H9 (cell line): Measurements from ENCODE around the gene KAZN. TPM values are rescaled to one million over a fixed set of nuclear protein-coding genes. Genes with fewer than 3 reads are reported as not detected.

Experiments used
- DNase-seq: peaks from one replicate; pipeline ENCODE4 v3.0.0-alpha.2; 2017
- H2AFZ ChIP-seq: one replicate; pipeline ENCODE4 v1.6.1; 2013; ENCODE audit warnings: mild to moderate bottlenecking, low read length, control low read depth, moderate library complexity
- H2AK5ac ChIP-seq: 2 replicates; pipeline ENCODE4 v1.6.1; 2013; ENCODE audit warnings: low read length, control low read depth, mixed read lengths; ENCODE audit not compliant: insufficient read length
- H2BK120ac ChIP-seq: one replicate; pipeline ENCODE4 v1.6.1; 2013; ENCODE audit warnings: low read depth, mild to moderate bottlenecking, low read length, control low read depth, inconsistent platforms; ENCODE audit not compliant: poor library complexity, severe bottlenecking
- H2BK12ac ChIP-seq: 2 replicates; pipeline ENCODE4 v1.6.1; 2013; ENCODE audit warnings: low read length, control low read depth, mixed read lengths, low read depth; ENCODE audit not compliant: insufficient read length
- H2BK15ac ChIP-seq: 2 replicates; pipeline ENCODE4 v1.6.1; 2013; ENCODE audit warnings: low read depth, low read length, control low read depth
- H2BK20ac ChIP-seq: one replicate; pipeline ENCODE4 v1.6.1; 2013; ENCODE audit warnings: low read depth, mild to moderate bottlenecking, low read length, control low read depth, inconsistent platforms; ENCODE audit not compliant: poor library complexity, severe bottlenecking
- H2BK5ac ChIP-seq: 2 replicates; pipeline ENCODE4 v1.6.1; 2013; ENCODE audit warnings: low read length, control low read depth, mixed read lengths; ENCODE audit not compliant: insufficient read length
- H3K14ac ChIP-seq: 2 replicates; pipeline ENCODE4 v1.6.1; 2013; ENCODE audit warnings: low read length, control low read depth; ENCODE audit not compliant: insufficient read depth
- H3K18ac ChIP-seq: 2 replicates; pipeline ENCODE4 v1.6.1; 2013; ENCODE audit warnings: low read depth, mild to moderate bottlenecking, mixed read lengths, low read length, control low read depth; ENCODE audit not compliant: insufficient read length
- H3K23ac ChIP-seq: 2 replicates; pipeline ENCODE4 v1.6.1; 2013; ENCODE audit warnings: low read length, control low read depth, mixed read lengths, low read depth; ENCODE audit not compliant: insufficient read length
- H3K23me2 ChIP-seq: 2 replicates; pipeline ENCODE4 v1.6.1; 2013; ENCODE audit warnings: low read depth, mild to moderate bottlenecking, mixed read lengths, low read length, control low read depth; ENCODE audit not compliant: insufficient read length, poor library complexity, severe bottlenecking
- H3K27ac ChIP-seq: 2 replicates; pipeline ENCODE4 v1.5.1; 2013; ENCODE audit warnings: low read length, control low read depth, mixed read lengths, low read depth; ENCODE audit not compliant: insufficient read length
- H3K27me3 ChIP-seq: 2 replicates; pipeline ENCODE4 v1.6.1; 2013; ENCODE audit warnings: low read length, control low read depth, inconsistent platforms; ENCODE audit not compliant: insufficient read depth
- H3K4ac ChIP-seq: 2 replicates; pipeline ENCODE4 v1.6.1; 2013; ENCODE audit warnings: low read depth, mild to moderate bottlenecking, control low read depth, inconsistent platforms, low read length, moderate library complexity
- H3K4me1 ChIP-seq: 2 replicates; pipeline ENCODE4 v1.6.1; 2013; ENCODE audit warnings: low read length, control low read depth, inconsistent platforms; ENCODE audit not compliant: insufficient read depth
- H3K4me2 ChIP-seq: 2 replicates; pipeline ENCODE4 v1.6.1; 2013; ENCODE audit warnings: low read length, control low read depth, mixed read lengths; ENCODE audit not compliant: insufficient read length, insufficient read depth
- H3K56ac ChIP-seq: 2 replicates; pipeline ENCODE4 v1.6.1; 2013; ENCODE audit warnings: low read depth, mild to moderate bottlenecking, mixed read lengths, low read length, control low read depth; ENCODE audit not compliant: insufficient read length
- H3K79me1 ChIP-seq: 2 replicates; pipeline ENCODE4 v1.6.1; 2013; ENCODE audit warnings: low read depth, mild to moderate bottlenecking, moderate library complexity, low read length, control low read depth, inconsistent platforms; ENCODE audit not compliant: insufficient read depth, poor library complexity, severe bottlenecking
- H3K79me2 ChIP-seq: 2 replicates; pipeline ENCODE4 v1.6.1; 2013; ENCODE audit warnings: low read length, control low read depth, inconsistent platforms; ENCODE audit not compliant: insufficient read depth
- H3K9ac ChIP-seq: 2 replicates; pipeline ENCODE4 v1.6.1; 2013; ENCODE audit warnings: low read length, control low read depth, mixed read lengths; ENCODE audit not compliant: insufficient read length; ENCODE audit errors: extremely low read depth
- H3K9me3 ChIP-seq: one replicate; pipeline ENCODE4 v1.6.1; 2013; ENCODE audit warnings: low read depth, low read length, inconsistent platforms; ENCODE audit not compliant: control insufficient read depth
- H3T11ph ChIP-seq: one replicate; pipeline ENCODE4 v1.6.1; 2013; ENCODE audit warnings: mild to moderate bottlenecking, low read length, control low read depth, inconsistent platforms
- H4K20me1 ChIP-seq: one replicate; pipeline ENCODE4 v1.6.1; 2013; ENCODE audit not compliant: control insufficient read depth, insufficient read length, insufficient read depth
- H4K5ac ChIP-seq: 2 replicates; pipeline ENCODE4 v1.6.1; 2013; ENCODE audit warnings: low read depth, mild to moderate bottlenecking, mixed read lengths, low read length, control low read depth; ENCODE audit not compliant: insufficient read length
- H4K8ac ChIP-seq: replicated peaks from 2 replicates; pipeline ENCODE4 v1.6.1; 2013; ENCODE audit warnings: low read length, control low read depth, mixed read lengths, low read depth; ENCODE audit not compliant: insufficient read length
- H4K91ac ChIP-seq: 2 replicates; pipeline ENCODE4 v1.6.1; 2013; ENCODE audit warnings: low read depth, mild to moderate bottlenecking, moderate library complexity, mixed read lengths, low read length, control low read depth; ENCODE audit not compliant: insufficient read length
- H3K27ac Mint-ChIP-seq, 3 experiments: 2 replicates in 2 of 3; 3 replicates in 1 of 3; pipeline ENCODE4 v1.8.0; 2020 to 2021; ENCODE audit warnings: mixed read lengths in 3 of 3, mild to moderate bottlenecking in 1 of 3, moderate library complexity in 1 of 3
- H3K27me3 Mint-ChIP-seq: 2 replicates; pipeline ENCODE4 v1.8.0; 2021; ENCODE audit warnings: low read depth, mild to moderate bottlenecking, moderate library complexity, mixed read lengths
- H3K36me3 Mint-ChIP-seq, 3 experiments: 2 replicates in 2 of 3; 3 replicates in 1 of 3; pipeline ENCODE4 v1.8.0; 2020 to 2021; ENCODE audit warnings: low read depth in 3 of 3, mixed read lengths in 3 of 3; ENCODE audit not compliant: insufficient read depth in 1 of 3
- H3K4me1 Mint-ChIP-seq, 2 experiments: 2 replicates each; pipeline ENCODE4 v1.8.0; 2020; ENCODE audit warnings: mixed read lengths in 2 of 2
- H3K4me3 Mint-ChIP-seq, 2 experiments: 2 replicates in 1 of 2; 3 replicates in 1 of 2; pipeline ENCODE4 v1.8.0; 2020 to 2021; ENCODE audit warnings: mild to moderate bottlenecking in 2 of 2, mixed read lengths in 2 of 2, moderate library complexity in 1 of 2
- H3K9me3 Mint-ChIP-seq, 2 experiments: 2 replicates in 1 of 2; 3 replicates in 1 of 2; pipeline ENCODE4 v1.8.0; 2020; ENCODE audit warnings: mild to moderate bottlenecking in 2 of 2, mixed read lengths in 2 of 2, moderate library complexity in 1 of 2
- CTCF ChIP-seq: fragments of 200-600 bp; sonication (generic); conservative IDR thresholded peaks from 3 replicates; pipeline ENCODE4 v1.8.0; 2021; ENCODE audit warnings: antibody characterized with exemption, mild to moderate bottlenecking
- WGBS: extraction: QIAGEN DNeasy Blood & Tissue Kit; methylation state at CpG from one replicate; pipeline ENCODE4 v1.1.7; 2013; ENCODE audit warnings: missing lambda C conversion rate, low lambda C conversion rate, mixed read lengths; ENCODE audit not compliant: insufficient read length; ENCODE audit errors: extremely low coverage; 5-methylcytosine and 5-hydroxymethylcytosine counted together
- total RNA-seq: library from RNA; stranded (reverse); gene quantifications from 2 replicates; pipeline ENCODE4 v1.2.1, GENCODE V29; 2021

The KAZN gene
- total RNA-seq, 1 experiment from 2014 or later, result 7.6 TPM

GRCh38 chr1:14940285-14940870 is 341.9 kb downstream of the KAZN start:
- Mint-ChIP-seq H3K36me3 (no peaks in the 10 kb centered on the region), H3K4me3 (no peak overlapping the region; a peak in 1 of 5 replicates), H3K27ac (peak overlapping the region; percentile 48 to 83 (median 73); a peak in 2 of 7 replicates), H3K9me3 (no peaks in the 10 kb centered on the region), H3K27me3 (peaks cover 6% of the 10 kb centered on the region), H3K4me1 (peaks cover 17 to 43% of the 10 kb centered on the region in 2 experiments)
- H2BK12ac ChIP-seq, result no peak overlapping the region
- no peak overlapping the region for H3K9ac ChIP-seq
- no peaks in the 10 kb centered on the region for H3K79me2 ChIP-seq
- H3K23ac ChIP-seq, result no peak overlapping the region
- no peak overlapping the region for H4K8ac ChIP-seq
- no peak overlapping the region for H3K18ac ChIP-seq
- H3K9me3 ChIP-seq, result no peaks in the 10 kb centered on the region
- no peak overlapping the region for H3K4ac ChIP-seq
- no peak overlapping the region for H2BK20ac ChIP-seq
- no peak overlapping the region for H4K91ac ChIP-seq
- H2AK5ac ChIP-seq, result no peak overlapping the region
- no peak overlapping the region for H3K4me2 ChIP-seq
- no peak overlapping the region for H2BK120ac ChIP-seq
- no peak overlapping the region for H2AFZ ChIP-seq
- WGBS, result no CpG with 5 or more reads among the region's 7 CpGs
- no peaks in the 10 kb centered on the region for H4K20me1 ChIP-seq
- no peak overlapping the region for H3K27ac ChIP-seq
- no peaks in the 10 kb centered on the region for H3K79me1 ChIP-seq
- no peaks in the 10 kb centered on the region for H3K27me3 ChIP-seq
- H3K23me2 ChIP-seq, result no peaks in the 10 kb centered on the region
- H3K14ac ChIP-seq, result 0 out of 2 replicates have a peak overlapping the region, but pooled peaks have one; percentile 26
- H3T11ph ChIP-seq, result no peak overlapping the region
- no peaks in the 10 kb centered on the region for H3K4me1 ChIP-seq
- DNase-seq, result no peak
- no peak overlapping the region for H3K56ac ChIP-seq
- H4K5ac ChIP-seq, result no peak overlapping the region
- no peak for TF ChIP-seq CTCF
- no peak overlapping the region for H2BK15ac ChIP-seq
- H2BK5ac ChIP-seq, result no peak overlapping the region
